DOHH2 (cell line): ENCODE results near the gene FARS2.

Source experiments
- CTCF ChIP-seq: fragments of 200-600 bp; sonication (generic); IDR thresholded peaks from one replicate; pipeline ENCODE4 v1.5.1; 2014; ENCODE audit warnings: antibody characterized with exemption, mild to moderate bottlenecking, low read depth, low read length; ENCODE audit not compliant: poor library complexity, severe bottlenecking
- EZH2phosphoT487 ChIP-seq: fragments of 200-600 bp; sonication (generic); IDR thresholded peaks from 2 replicates; pipeline ENCODE4 v1.6.1; 2017; ENCODE audit warnings: borderline replicate concordance, mild to moderate bottlenecking, antibody characterized with exemption, low read length, moderate library complexity, mixed read lengths

- TF ChIP-seq CTCF (no peak), EZH2phosphoT487 (no peak)
Measured at GRCh38 chr6:5634525-5634924, 373.2 kb downstream of the FARS2 start.
